SK-N-SH (cell line): ENCODE results near the gene PPP1CA.

Experiments
- ELF1 ChIP-seq: IDR thresholded peaks from 2 replicates; pipeline ENCODE4 v1.4.0; 2012
- EP300 ChIP-seq, 2 experiments: IDR thresholded peaks; 2 replicates each; pipeline versions ENCODE4 v1.4.0 to v1.6.1; 2012; ENCODE audit warnings: borderline replicate concordance in 1 of 2, low read depth in 1 of 2, low read length in 1 of 2
- FOXJ3 ChIP-seq: sonication (generic); formaldehyde crosslinking; IDR thresholded peaks from 2 replicates; pipeline ENCODE4 v1.5.1; 2020; ENCODE audit warnings: mild to moderate bottlenecking, missing genetic modification reagents
- JUND ChIP-seq: IDR thresholded peaks from 2 replicates; pipeline ENCODE4 v1.4.0; 2012
- MAX ChIP-seq: IDR thresholded peaks from 2 replicates; pipeline ENCODE4 v1.4.0; 2012; ENCODE audit warnings: low read depth
- NRF1 ChIP-seq: IDR thresholded peaks from 2 replicates; pipeline ENCODE4 v1.6.1; 2012; ENCODE audit warnings: low read depth, mild to moderate bottlenecking, low read length
- RAD21 ChIP-seq: IDR thresholded peaks from 2 replicates; pipeline ENCODE4 v1.6.1; 2012; ENCODE audit warnings: mild to moderate bottlenecking, low read length
- REST ChIP-seq: IDR thresholded peaks from 2 replicates; pipeline ENCODE4 v1.6.1; 2012; ENCODE audit warnings: mild to moderate bottlenecking, low read depth, low read length, moderate library complexity
- SMC3 ChIP-seq: IDR thresholded peaks from 2 replicates; pipeline ENCODE4 v1.6.1; 2012; ENCODE audit warnings: low read depth, low read length, improper control_type of control experiment
- TAF1 ChIP-seq: IDR thresholded peaks from 2 replicates; pipeline ENCODE4 v1.6.1; 2012; ENCODE audit warnings: low read depth, mild to moderate bottlenecking, low read length, moderate library complexity, borderline replicate concordance
- USF1 ChIP-seq: IDR thresholded peaks from 2 replicates; pipeline ENCODE4 v1.4.0; 2012; ENCODE audit warnings: low read depth, borderline replicate concordance
- TF ChIP-seq, protein P1 (sequence below): fragments of 200-600 bp; sonication (generic); IDR thresholded peaks from 2 replicates; pipeline ENCODE4 v1.6.1; 2017; ENCODE audit warnings: antibody characterized with exemption, mild to moderate bottlenecking, moderate library complexity

GRCh38 chr11:67449116-67449844, 47.6 kb upstream of the PPP1CA start:
- TF ChIP-seq, protein P1, sequence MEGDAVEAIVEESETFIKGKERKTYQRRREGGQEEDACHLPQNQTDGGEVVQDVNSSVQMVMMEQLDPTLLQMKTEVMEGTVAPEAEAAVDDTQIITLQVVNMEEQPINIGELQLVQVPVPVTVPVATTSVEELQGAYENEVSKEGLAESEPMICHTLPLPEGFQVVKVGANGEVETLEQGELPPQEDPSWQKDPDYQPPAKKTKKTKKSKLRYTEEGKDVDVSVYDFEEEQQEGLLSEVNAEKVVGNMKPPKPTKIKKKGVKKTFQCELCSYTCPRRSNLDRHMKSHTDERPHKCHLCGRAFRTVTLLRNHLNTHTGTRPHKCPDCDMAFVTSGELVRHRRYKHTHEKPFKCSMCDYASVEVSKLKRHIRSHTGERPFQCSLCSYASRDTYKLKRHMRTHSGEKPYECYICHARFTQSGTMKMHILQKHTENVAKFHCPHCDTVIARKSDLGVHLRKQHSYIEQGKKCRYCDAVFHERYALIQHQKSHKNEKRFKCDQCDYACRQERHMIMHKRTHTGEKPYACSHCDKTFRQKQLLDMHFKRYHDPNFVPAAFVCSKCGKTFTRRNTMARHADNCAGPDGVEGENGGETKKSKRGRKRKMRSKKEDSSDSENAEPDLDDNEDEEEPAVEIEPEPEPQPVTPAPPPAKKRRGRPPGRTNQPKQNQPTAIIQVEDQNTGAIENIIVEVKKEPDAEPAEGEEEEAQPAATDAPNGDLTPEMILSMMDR, result no peak
- no peak for TF ChIP-seq RAD21
- no peak for TF ChIP-seq MAX
- no peak for TF ChIP-seq ELF1
- TF ChIP-seq REST, result no peak
- TF ChIP-seq FOXJ3, result no peak
- TF ChIP-seq USF1, result no peak
- no peak for TF ChIP-seq JUND
- no peak for TF ChIP-seq SMC3
- no peak for TF ChIP-seq EP300 (IDR thresholded peaks at IDR 0.05; ENCODE audit: borderline replicate concordance in 1 of 2, low read depth in 1 of 2, low read length in 1 of 2)
- TF ChIP-seq NRF1, result no peak
- no peak for TF ChIP-seq TAF1
